H1 (cell line): ENCODE measurements around the gene UBE2H. TPM values are rescaled to one million over a fixed set of nuclear protein-coding genes. Genes with fewer than 3 reads are reported as not detected.

Experiments
- MAFK ChIP-seq: IDR thresholded peaks from 2 replicates; pipeline ENCODE4 v1.6.1; 2012; ENCODE audit warnings: low read depth, mild to moderate bottlenecking, improper control_type of control experiment, low read length
- RXRA ChIP-seq: IDR thresholded peaks from 2 replicates; pipeline ENCODE4 v1.6.1; 2011; ENCODE audit warnings: low read depth, mild to moderate bottlenecking, low read length, moderate library complexity; ENCODE audit not compliant: insufficient read depth
- SIN3A ChIP-seq, 2 experiments: IDR thresholded peaks in 1 of 2; conservative IDR thresholded peaks in 1 of 2; 2 replicates each; pipeline ENCODE4 v1.6.1; 2011 to 2012; ENCODE audit warnings: low read length in 2 of 2, improper control_type of control experiment in 1 of 2, low read depth in 1 of 2, mild to moderate bottlenecking in 1 of 2
- SUZ12 ChIP-seq: fragments of 200-600 bp; sonication (generic); IDR thresholded peaks from 2 replicates; pipeline ENCODE4 v1.6.1; 2012; ENCODE audit warnings: mild to moderate bottlenecking, inconsistent platforms, low read length, moderate library complexity, mixed read lengths
- polyA plus RNA-seq, 7 experiments: library from polyadenylated mRNA; depleted of rRNA in 3 of 7; stranded (reverse) in 5 of 7; unstranded in 2 of 7; fragments of >200 nt in 5 of 7; fragments of 200-250 nt in 2 of 7; gene quantifications; 1 replicate in 5 of 7; 2 replicates in 1 of 7; 4 replicates in 1 of 7; pipeline versions ENCODE4 v1.2.1 to v1.2.3, GENCODE V29; 2011 to 2013; ENCODE audit warnings: missing spikeins in 2 of 7, mixed read lengths in 2 of 7
- total RNA-seq: library from RNA; stranded (reverse); fragmentation: NEBNext Ultra II Directional; extraction: Animal tissue kit (Norgen Biotek cat#: 25700); gene quantifications from 2 replicates; pipeline ENCODE4 v1.2.1, GENCODE V29; 2021

The UBE2H gene
- total and polyA plus RNA-seq, 2 of the 8 experiments (the other 6 are each of a cell fraction or from before 2014, with no cell fraction given), result 30.6 to 62.2 TPM

DNA sequence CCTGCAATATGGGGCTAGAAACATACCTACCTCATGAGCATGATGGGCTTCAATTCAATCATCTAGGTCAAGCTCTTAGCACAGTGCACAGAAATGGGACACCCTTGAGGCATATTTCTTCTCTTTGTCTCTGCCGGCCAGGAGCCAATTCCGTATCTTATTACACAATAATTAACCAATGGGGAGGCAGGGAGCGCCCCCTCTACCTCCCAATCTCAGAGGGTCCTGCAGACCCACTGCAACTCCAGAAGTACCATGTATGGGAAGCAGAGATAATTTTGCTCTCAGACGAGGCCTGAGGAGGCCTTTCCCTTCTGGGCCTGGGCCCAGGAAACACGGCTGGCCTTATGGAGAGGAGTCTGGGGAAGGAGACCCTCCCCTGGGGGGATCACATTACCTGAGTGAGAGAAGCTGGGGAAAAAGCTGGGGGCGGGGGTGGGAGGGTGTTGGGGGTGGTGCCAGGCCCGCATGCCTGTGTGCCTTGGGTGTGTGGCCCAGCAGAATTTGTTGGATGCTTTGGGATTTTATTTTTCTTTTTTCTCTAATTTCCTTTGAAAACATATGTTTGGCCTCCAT, 155.5 kb downstream of the UBE2H start (continued):
- TF ChIP-seq MAFK (no peak), RXRA (no peak), SUZ12 (no peak), SIN3A (conservative IDR thresholded peaks at IDR 0.05 in 1 of 2, IDR thresholded peaks at IDR 0.05 in 1 of 2; ENCODE audit: low read depth in 1 of 2, low read length in 2 of 2) (no peak)
